BJ (cell line): ENCODE results near the gene UBE3C. TPM values are rescaled to one million over a fixed set of nuclear protein-coding genes. Genes with fewer than 3 reads are reported as not detected.
A peak's percentile ranks its signal among the peaks of the same experiment; 100 is the strongest.

Experiments
- CTCF ChIA-PET: fragments of 350-600 bp; formaldehyde crosslinking; extraction: SDS; loops from one replicate; lab custom pipeline; 2021; ENCODE audit warnings: antibody characterized with exemption, inconsistent platforms; lab: Yijun Ruan, JAX
- POLR2A ChIA-PET: fragments of 300-600 bp; sonication (Branson Sonifier 250); formaldehyde crosslinking; extraction: SDS; loops from one replicate; lab custom pipeline; 2021; ENCODE audit warnings: antibody characterized with exemption; lab: Charles Lee
- DNase-seq: peaks from one replicate; pipeline ENCODE4 v3.0.0-alpha.2; 2011; ENCODE audit warnings: low read depth
- H3K27me3 ChIP-seq: 2 replicates; pipeline ENCODE4 v1.6.0; 2011; ENCODE audit warnings: low read length; ENCODE audit not compliant: control insufficient read depth, insufficient read depth
- H3K36me3 ChIP-seq: 2 replicates; pipeline ENCODE4 v1.5.1; 2011; ENCODE audit warnings: low read length; ENCODE audit not compliant: control insufficient read depth, insufficient read depth
- H3K4me3 ChIP-seq: 2 replicates; pipeline ENCODE4 v1.5.1; 2011; ENCODE audit warnings: low read depth, mild to moderate bottlenecking, control low read depth, low read length
- polyA plus RNA-seq: library from polyadenylated mRNA; depleted of rRNA; stranded (reverse); fragments of >200 nt; gene quantifications from 2 replicates; pipeline ENCODE4 v1.2.3, GENCODE V29; 2011
- TF ChIP-seq, protein P1 (sequence below): IDR thresholded peaks from 2 replicates; pipeline ENCODE4 v1.5.1; 2011; ENCODE audit warnings: low read depth, mild to moderate bottlenecking, control low read depth, inconsistent platforms, low read length, moderate library complexity; ENCODE audit not compliant: insufficient read depth

Gene UBE3C
- polyA plus RNA-seq, 1 experiment = 50.0 TPM

GRCh38 chr7:157219154-157219553, 80.4 kb downstream of the UBE3C start:
- peaks cover 6% of the 10 kb centered on the region for H3K36me3 ChIP-seq
- TF ChIP-seq, protein P1, sequence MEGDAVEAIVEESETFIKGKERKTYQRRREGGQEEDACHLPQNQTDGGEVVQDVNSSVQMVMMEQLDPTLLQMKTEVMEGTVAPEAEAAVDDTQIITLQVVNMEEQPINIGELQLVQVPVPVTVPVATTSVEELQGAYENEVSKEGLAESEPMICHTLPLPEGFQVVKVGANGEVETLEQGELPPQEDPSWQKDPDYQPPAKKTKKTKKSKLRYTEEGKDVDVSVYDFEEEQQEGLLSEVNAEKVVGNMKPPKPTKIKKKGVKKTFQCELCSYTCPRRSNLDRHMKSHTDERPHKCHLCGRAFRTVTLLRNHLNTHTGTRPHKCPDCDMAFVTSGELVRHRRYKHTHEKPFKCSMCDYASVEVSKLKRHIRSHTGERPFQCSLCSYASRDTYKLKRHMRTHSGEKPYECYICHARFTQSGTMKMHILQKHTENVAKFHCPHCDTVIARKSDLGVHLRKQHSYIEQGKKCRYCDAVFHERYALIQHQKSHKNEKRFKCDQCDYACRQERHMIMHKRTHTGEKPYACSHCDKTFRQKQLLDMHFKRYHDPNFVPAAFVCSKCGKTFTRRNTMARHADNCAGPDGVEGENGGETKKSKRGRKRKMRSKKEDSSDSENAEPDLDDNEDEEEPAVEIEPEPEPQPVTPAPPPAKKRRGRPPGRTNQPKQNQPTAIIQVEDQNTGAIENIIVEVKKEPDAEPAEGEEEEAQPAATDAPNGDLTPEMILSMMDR = no peak
- ChIA-PET POLR2A (no interaction called here), CTCF (no interaction called here)
- no peak for DNase-seq
- no peaks in the 10 kb centered on the region for H3K27me3 ChIP-seq
- no peak overlapping the region for H3K4me3 ChIP-seq

DNA sequence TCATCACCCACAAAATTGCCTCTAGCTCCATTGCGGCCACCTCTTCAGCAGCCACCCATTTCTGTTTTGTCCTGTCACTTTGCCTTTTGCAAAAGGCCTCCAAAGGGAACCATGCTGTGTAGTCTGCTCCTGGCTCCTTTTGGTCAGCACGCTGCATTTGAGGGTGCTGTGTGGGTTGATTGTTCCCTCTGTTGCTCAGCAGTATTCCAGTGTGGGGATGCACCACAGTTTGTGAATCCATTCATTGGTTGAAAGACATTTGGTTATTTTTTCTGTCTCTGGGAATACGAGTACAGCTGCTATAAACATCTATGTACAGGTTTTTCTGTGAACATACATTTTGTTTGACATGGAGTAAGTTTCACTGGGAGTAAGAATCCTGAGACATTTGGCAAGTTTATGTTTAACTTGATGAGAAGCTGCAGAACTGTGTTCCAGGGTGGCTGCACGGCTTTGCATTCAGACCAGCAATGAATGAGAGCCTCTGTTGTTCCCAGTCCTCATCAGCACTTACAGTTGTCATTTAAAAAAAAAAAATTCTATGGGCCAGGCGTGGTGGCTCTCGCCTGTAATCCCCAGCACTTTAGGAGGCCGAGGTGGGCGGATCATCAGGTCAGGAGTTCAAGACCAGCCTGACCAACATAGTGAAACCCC, 82.3 kb downstream of the UBE3C start:
- TF ChIP-seq, protein P1 = no peak
- no peak for DNase-seq
- CTCF ChIA-PET = interaction anchor here (0.6 to 1.3 kb wide), 4 partner anchors 9 to 76 kb away, joined by 3 to 4 read pairs (median 4); no protein-coding TSS in a partner anchor
- Histone ChIP-seq H3K27me3 (no peaks in the 10 kb centered on the region), H3K4me3 (no peak overlapping the region), H3K36me3 (peaks cover 6% of the 10 kb centered on the region)
- POLR2A ChIA-PET = no interaction called here

DNA sequence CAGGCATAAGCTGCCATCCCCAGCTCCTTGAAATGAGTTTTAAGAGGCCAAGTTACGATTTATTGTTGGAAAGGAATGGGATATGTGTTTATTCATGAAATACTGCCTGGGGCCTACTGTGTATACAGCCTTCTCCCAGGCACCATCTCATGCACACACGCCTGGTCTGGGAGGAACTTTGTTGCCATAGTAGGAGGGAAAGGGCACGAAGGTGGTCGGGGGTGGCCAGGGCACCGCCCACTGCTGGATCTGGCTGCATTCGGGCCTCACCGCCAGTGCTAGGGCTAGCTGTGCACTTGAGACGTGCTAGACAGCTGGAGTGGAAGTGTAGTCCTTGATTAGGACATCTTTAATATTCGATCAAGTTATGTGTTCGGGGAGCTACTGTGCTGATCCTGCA, 84.0 kb downstream of the UBE3C start:
- DNase-seq = no peak
- POLR2A ChIA-PET = no interaction called here
- Histone ChIP-seq H3K4me3 (no peak overlapping the region), H3K27me3 (no peaks in the 10 kb centered on the region), H3K36me3 (peaks cover 6% of the 10 kb centered on the region)
- CTCF ChIA-PET = interaction anchor here (1.1 to 1.4 kb wide), 2 partner anchors 12 to 28 kb away, joined by 3 read pairs; no protein-coding TSS in a partner anchor
- TF ChIP-seq, protein P1 = no peak

DNA sequence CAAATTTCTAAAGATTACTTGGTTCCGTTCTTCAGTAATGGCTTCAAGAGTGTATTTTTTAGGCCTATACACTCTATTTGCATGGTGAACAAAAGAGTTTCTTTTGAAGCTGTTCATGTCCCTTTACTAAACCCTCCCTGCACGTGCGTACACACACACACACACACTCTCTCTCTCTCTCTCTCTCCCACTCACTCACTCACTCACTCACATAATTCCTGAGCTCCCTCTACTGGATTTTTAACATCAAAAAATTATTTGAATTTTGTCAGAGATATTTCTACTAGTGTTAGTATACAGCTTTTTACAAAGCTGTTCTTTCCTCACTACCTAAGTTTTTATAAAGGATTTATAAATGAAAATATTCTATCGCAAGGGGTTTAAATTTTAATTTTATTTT, 85.9 kb downstream of the UBE3C start:
- TF ChIP-seq, protein P1 = no peak
- H3K36me3 ChIP-seq = peaks cover 3% of the 10 kb centered on the region
- no peak for DNase-seq
- CTCF ChIA-PET = interaction anchor here (0.6 to 1.9 kb wide), 7 partner anchors 8 to 255 kb away, joined by 3 to 6 read pairs (median 3); no protein-coding TSS in a partner anchor
- POLR2A ChIA-PET = no interaction called here
- no peak overlapping the region for H3K4me3 ChIP-seq
- no peaks in the 10 kb centered on the region for H3K27me3 ChIP-seq

GRCh38 chr7:157228864-157229422, 90.2 kb downstream of the UBE3C start:
- no peak for DNase-seq
- POLR2A ChIA-PET = no interaction called here
- Histone ChIP-seq H3K36me3 (peaks cover 4% of the 10 kb centered on the region), H3K4me3 (no peak overlapping the region), H3K27me3 (no peaks in the 10 kb centered on the region)
- CTCF ChIA-PET = interaction anchor here (0.8 to 1.3 kb wide), 4 partner anchors 14 to 33 kb away, joined by 3 to 4 read pairs (median 3); no protein-coding TSS in a partner anchor
- TF ChIP-seq, protein P1 = peak; percentile 63
